IMR-90 (cell line): ENCODE results near the gene PROCR. TPM values are rescaled to one million over a fixed set of nuclear protein-coding genes. Genes with fewer than 3 reads are reported as not detected.

Source experiments
- ATAC-seq: fragments of 200-7000 bp; cut with Tn5 transposase; 2 replicates; pipeline ENCODE4 v1.9.1; 2020; ENCODE audit warnings: low read depth, mild to moderate bottlenecking, moderate library complexity
- BruUV-seq: library from RNA; stranded (reverse); fragments of 400-500 nt; replicated peaks from 2 replicates; lab custom pipeline; 2021; lab: Mats Ljungman, UMichigan
- CTCF ChIA-PET: fragments of 300-600 bp; formaldehyde crosslinking; extraction: SDS; loops from one replicate; lab custom pipeline; 2021; ENCODE audit warnings: antibody characterized with exemption; lab: Yijun Ruan, JAX
- POLR2A ChIA-PET: fragments of 300-600 bp; sonication (Branson Sonifier 250); formaldehyde crosslinking; loops from one replicate; lab custom pipeline; 2022; ENCODE audit warnings: antibody characterized with exemption; ENCODE audit not compliant: unreplicated experiment; lab: Charles Lee
- DNase-seq: peaks from one replicate; pipeline ENCODE4 v3.0.0; 2013
- H2AFZ ChIP-seq: replicated peaks from 2 replicates; pipeline ENCODE3; 2013; ENCODE audit warnings: low read length, mild to moderate bottlenecking; ENCODE audit not compliant: poor library complexity
- H2AK5ac ChIP-seq: 2 replicates; pipeline ENCODE4 v1.6.1; 2013; ENCODE audit warnings: low read depth, low read length, inconsistent platforms
- H2AK9ac ChIP-seq: replicated peaks from 2 replicates; pipeline ENCODE3; 2013; ENCODE audit warnings: mild to moderate bottlenecking, low read depth, low read length, moderate library complexity; ENCODE audit not compliant: poor library complexity
- H2BK120ac ChIP-seq: 2 replicates; pipeline ENCODE4 v1.6.1; 2013; ENCODE audit warnings: low read depth, low read length, inconsistent platforms
- H2BK15ac ChIP-seq: 3 replicates; pipeline ENCODE4 v1.6.1; 2013; ENCODE audit warnings: low read depth, low read length, inconsistent platforms
- H2BK20ac ChIP-seq: 2 replicates; pipeline ENCODE4 v1.6.1; 2013; ENCODE audit warnings: low read depth, mild to moderate bottlenecking, inconsistent platforms, low read length, moderate library complexity
- H2BK5ac ChIP-seq: 2 replicates; pipeline ENCODE4 v1.6.1; 2013; ENCODE audit warnings: mild to moderate bottlenecking, low read depth, low read length, inconsistent platforms; ENCODE audit not compliant: poor library complexity, severe bottlenecking
- H3K14ac ChIP-seq: replicated peaks from 2 replicates; pipeline ENCODE4 v1.6.1; 2013; ENCODE audit warnings: low read depth, low read length, inconsistent platforms
- H3K18ac ChIP-seq: 2 replicates; pipeline ENCODE4 v1.6.1; 2013; ENCODE audit warnings: low read depth, low read length, control low read depth
- H3K23ac ChIP-seq: 2 replicates; pipeline ENCODE4 v1.6.1; 2013; ENCODE audit warnings: low read depth, low read length, inconsistent platforms
- H3K27ac ChIP-seq: 2 replicates; pipeline ENCODE4 v1.5.1; 2013; ENCODE audit warnings: mild to moderate bottlenecking, control low read depth, low read length; ENCODE audit not compliant: insufficient read depth
- H3K27me3 ChIP-seq: 2 replicates; pipeline ENCODE4 v1.6.1; 2013; ENCODE audit warnings: low read length; ENCODE audit not compliant: control insufficient read depth, insufficient read depth
- H3K36me3 ChIP-seq: 2 replicates; pipeline ENCODE4 v1.6.1; 2013; ENCODE audit warnings: low read length, mixed read lengths; ENCODE audit not compliant: control insufficient read depth, insufficient read depth
- H3K4ac ChIP-seq: 2 replicates; pipeline ENCODE4 v1.6.1; 2013; ENCODE audit warnings: low read depth, low read length, inconsistent platforms
- H3K4me1 ChIP-seq: 2 replicates; pipeline ENCODE4 v1.6.1; 2013; ENCODE audit warnings: low read length, mixed read lengths; ENCODE audit not compliant: control insufficient read depth, insufficient read depth
- H3K4me2 ChIP-seq: 2 replicates; pipeline ENCODE4 v1.6.1; 2013; ENCODE audit warnings: low read depth, mild to moderate bottlenecking, control low read depth, low read length, moderate library complexity
- H3K4me3 ChIP-seq: 2 replicates; pipeline ENCODE4 v1.5.1; 2013; ENCODE audit warnings: low read depth, mild to moderate bottlenecking, control low read depth, low read length, moderate library complexity; ENCODE audit not compliant: insufficient read depth
- H3K56ac ChIP-seq: 2 replicates; pipeline ENCODE4 v1.6.1; 2013; ENCODE audit warnings: low read length, inconsistent platforms; ENCODE audit not compliant: insufficient read depth; ENCODE audit errors: extremely low read depth
- H3K79me1 ChIP-seq, 2 experiments: 2 replicates each; pipeline ENCODE4 v1.6.1; 2013; ENCODE audit warnings: low read length in 2 of 2, inconsistent platforms in 1 of 2, low read depth in 1 of 2
- H3K9ac ChIP-seq: 2 replicates; pipeline ENCODE4 v1.6.1; 2013; ENCODE audit warnings: low read depth, low read length, control low read depth
- H3K9me1 ChIP-seq: 2 replicates; pipeline ENCODE4 v1.6.1; 2013; ENCODE audit warnings: low read length, inconsistent platforms; ENCODE audit not compliant: insufficient read depth
- H3K9me3 ChIP-seq: 2 replicates; pipeline ENCODE4 v1.6.1; 2013; ENCODE audit warnings: low read length; ENCODE audit not compliant: control insufficient read depth, insufficient read depth
- H4K20me1 ChIP-seq: 2 replicates; pipeline ENCODE4 v1.6.1; 2013; ENCODE audit warnings: low read length, inconsistent platforms; ENCODE audit not compliant: insufficient read depth
- H4K5ac ChIP-seq: 2 replicates; pipeline ENCODE4 v1.6.1; 2013; ENCODE audit warnings: mild to moderate bottlenecking, low read depth, low read length, control low read depth
- H4K8ac ChIP-seq, 2 experiments: 2 replicates each; pipeline ENCODE4 v1.6.1; 2013; ENCODE audit warnings: low read depth in 2 of 2, low read length in 2 of 2, control low read depth in 1 of 2, inconsistent platforms in 1 of 2
- H4K91ac ChIP-seq: 2 replicates; pipeline ENCODE4 v1.6.1; 2013; ENCODE audit warnings: low read depth, low read length, inconsistent platforms; ENCODE audit not compliant: insufficient read depth
- WGBS, 2 experiments: methylation state at CpG; one replicate each; pipeline versions ENCODE4 v1.1.5 to v1.1.7; 2013; ENCODE audit warnings: missing lambda C conversion rate in 2 of 2; ENCODE audit not compliant: insufficient read length in 1 of 2; ENCODE audit errors: extremely low coverage in 2 of 2; 5-methylcytosine and 5-hydroxymethylcytosine counted together
- dilution Hi-C: fragments of 300-500 bp; cut with HindIII; formaldehyde crosslinking; loops from one replicate; pipeline ENCODE4 v1.14.3; 2018; ENCODE audit warnings: low sequenced_read_pairs; ENCODE audit not compliant: unreplicated experiment
- in situ Hi-C: fragments of 300-500 bp; cut with MboI; formaldehyde crosslinking; loops from 3 replicates; pipeline ENCODE4 v1.14.3; 2019; ENCODE audit warnings: low sequenced_read_pairs, inconsistent platforms, mixed read lengths
- intact Hi-C: fragments of 100-400 bp; cut with micrococcal nuclease; formaldehyde crosslinking; loops from 2 replicates; pipeline ENCODE4 v1.10.0; 2022
- polyA plus RNA-seq, 3 experiments: library from polyadenylated mRNA; depleted of rRNA; stranded (reverse); fragments of >200 nt; gene quantifications; 2 replicates each; pipeline ENCODE4 v1.2.3, GENCODE V29; 2012; ENCODE audit warnings: low replicate concordance in 1 of 3
- total RNA-seq: library from RNA; depleted of rRNA; stranded (reverse); fragments of >200 nt; gene quantifications from 2 replicates; pipeline ENCODE4 v1.2.3, GENCODE V29; 2012
- TF ChIP-seq, protein P1 (sequence below): fragments of 150-350 bp; IDR thresholded peaks from 2 replicates; pipeline ENCODE4 v1.6.1; 2017; ENCODE audit warnings: mild to moderate bottlenecking, antibody characterized with exemption, low read length, low read depth

The PROCR gene
- total and polyA plus RNA-seq, 2 of the 4 experiments (the other 2 are of a cell fraction): 36.4 to 41.9 TPM

DNA sequence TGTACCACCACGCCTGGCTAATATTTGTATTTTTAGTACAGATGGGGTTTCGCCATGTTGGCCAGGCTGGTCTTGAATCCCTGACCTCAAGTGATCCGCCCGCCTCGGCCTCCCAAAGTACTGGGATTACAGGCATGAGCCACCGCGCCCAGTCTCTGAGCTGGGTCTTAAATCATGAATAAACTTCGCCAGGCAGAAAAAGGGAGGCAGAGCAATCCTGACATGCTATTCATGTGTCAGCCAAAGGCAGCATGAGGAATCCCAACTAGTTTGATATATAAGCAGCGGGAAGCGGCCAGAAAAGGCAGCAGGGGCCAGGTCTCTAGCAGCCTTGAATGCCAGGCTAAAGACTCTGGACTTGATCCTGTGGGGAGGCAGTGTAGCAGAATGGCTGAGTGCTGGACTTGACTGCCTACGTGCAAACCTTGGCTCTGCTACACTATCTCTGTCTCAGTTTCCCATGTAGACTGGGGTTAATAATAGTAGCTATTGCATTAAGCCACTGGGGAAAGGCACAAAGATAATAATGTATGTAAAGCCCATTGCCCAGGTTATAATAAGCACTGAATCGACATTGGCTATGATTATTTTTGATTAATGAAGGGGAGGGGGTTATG lies 1.8 kb downstream of the PROCR start:
- DNase-seq: no peak
- H3K27ac ChIP-seq: no peak overlapping the region

More for the DNA sequence above, 1.8 kb downstream of the PROCR start:
- H3K9me1 ChIP-seq: no peaks in the 10 kb centered on the region
- H4K5ac ChIP-seq: no peak overlapping the region
- no peaks in the 10 kb centered on the region for H3K9me3 ChIP-seq
- no peak overlapping the region for H2BK5ac ChIP-seq
- H3K4me2 ChIP-seq: no peak overlapping the region
- H3K56ac ChIP-seq: no peak overlapping the region
- no peaks in the 10 kb centered on the region for H3K27me3 ChIP-seq
- TF ChIP-seq, protein P1, sequence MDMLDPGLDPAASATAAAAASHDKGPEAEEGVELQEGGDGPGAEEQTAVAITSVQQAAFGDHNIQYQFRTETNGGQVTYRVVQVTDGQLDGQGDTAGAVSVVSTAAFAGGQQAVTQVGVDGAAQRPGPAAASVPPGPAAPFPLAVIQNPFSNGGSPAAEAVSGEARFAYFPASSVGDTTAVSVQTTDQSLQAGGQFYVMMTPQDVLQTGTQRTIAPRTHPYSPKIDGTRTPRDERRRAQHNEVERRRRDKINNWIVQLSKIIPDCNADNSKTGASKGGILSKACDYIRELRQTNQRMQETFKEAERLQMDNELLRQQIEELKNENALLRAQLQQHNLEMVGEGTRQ: no peak
- H3K79me1 ChIP-seq: no peaks in the 10 kb centered on the region; a peak in 1 of 4 replicates
- no peak overlapping the region for H3K4me3 ChIP-seq
- H3K9ac ChIP-seq: no peak overlapping the region
- no peak overlapping the region for H2AK5ac ChIP-seq
- intact Hi-C loops: loop anchor here (2.0 kb wide), 1 partner anchor 27 kb away; the partner anchor contains the start of gene EDEM2
- H3K14ac ChIP-seq: no peak overlapping the region
- ChIA-PET POLR2A (no interaction called here), CTCF (interaction anchor here (0.7 kb wide), 1 partner anchor 190 kb away, joined by 3 read pairs; no protein-coding TSS in a partner anchor)
- ATAC-seq: no peak
- in situ Hi-C loops: no loop called here
- no peak overlapping the region for H4K91ac ChIP-seq
- H2BK15ac ChIP-seq: no peak overlapping the region
- no peak overlapping the region for H3K18ac ChIP-seq
- WGBS, 2 experiments: 94% methylated on average over 8 of the region's 12 CpGs; no CpG with 5 or more reads in 1 of the 2 experiments
- H2BK120ac ChIP-seq: no peak overlapping the region
- peak overlapping the region; percentile 46 for H2AK9ac ChIP-seq
- H4K20me1 ChIP-seq: no peaks in the 10 kb centered on the region
- no peak overlapping the region for H4K8ac ChIP-seq
- peaks cover 5% of the 10 kb centered on the region; the same call in 1 of the 2 replicates for H3K4me1 ChIP-seq
- no peak overlapping the region for H3K4ac ChIP-seq
- H2BK20ac ChIP-seq: no peak overlapping the region
- H3K36me3 ChIP-seq: peaks cover 4% of the 10 kb centered on the region; the same call in 1 of the 2 replicates
- BruUV-seq: no TSS peak
- H3K23ac ChIP-seq: no peak overlapping the region
- dilution Hi-C loops: no loop called here
- H2AFZ ChIP-seq: no peak overlapping the region
